Keratinocyte (primary cell): ENCODE results near the gene ELOVL6.

Source experiments
- EZH2 ChIP-seq: IDR thresholded peaks from one replicate; pipeline ENCODE4 v1.6.1; 2012; ENCODE audit warnings: inconsistent platforms, mild to moderate bottlenecking, low read length, moderate library complexity
- TF ChIP-seq, protein P1 (sequence below), 3 experiments: IDR thresholded peaks in 1 of 3; conservative IDR thresholded peaks in 1 of 3; optimal IDR thresholded peaks in 1 of 3; 2 replicates in 2 of 3; 3 replicates in 1 of 3; pipeline versions ENCODE3 to v1.5.1; 2011; ENCODE audit warnings: low read length in 3 of 3, mild to moderate bottlenecking in 3 of 3, moderate library complexity in 2 of 3, control low read depth in 1 of 3, inconsistent platforms in 1 of 3; ENCODE audit not compliant: insufficient read depth in 2 of 3; ENCODE audit errors: extremely low read depth in 1 of 3

DNA sequence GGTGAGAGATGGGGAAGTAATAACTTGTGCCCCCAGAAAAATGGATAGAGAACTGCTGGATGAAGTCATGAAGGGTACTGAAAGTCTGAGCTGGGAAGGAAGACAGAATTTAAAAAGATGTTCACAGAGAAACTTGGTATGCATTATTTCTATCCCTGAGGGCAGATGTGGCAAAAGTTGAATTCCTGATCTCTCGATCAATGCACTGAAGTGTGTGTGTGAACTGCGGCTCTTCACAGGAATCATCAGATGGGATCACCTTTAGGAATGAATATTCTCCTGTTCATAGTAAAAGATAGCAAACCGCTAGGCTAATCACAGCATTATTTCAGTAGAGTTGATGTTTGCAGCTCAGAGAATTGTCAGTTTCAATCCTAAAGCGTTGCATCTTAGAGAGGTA, 86.4 kb downstream of the ELOVL6 start:
- TF ChIP-seq, protein P1, sequence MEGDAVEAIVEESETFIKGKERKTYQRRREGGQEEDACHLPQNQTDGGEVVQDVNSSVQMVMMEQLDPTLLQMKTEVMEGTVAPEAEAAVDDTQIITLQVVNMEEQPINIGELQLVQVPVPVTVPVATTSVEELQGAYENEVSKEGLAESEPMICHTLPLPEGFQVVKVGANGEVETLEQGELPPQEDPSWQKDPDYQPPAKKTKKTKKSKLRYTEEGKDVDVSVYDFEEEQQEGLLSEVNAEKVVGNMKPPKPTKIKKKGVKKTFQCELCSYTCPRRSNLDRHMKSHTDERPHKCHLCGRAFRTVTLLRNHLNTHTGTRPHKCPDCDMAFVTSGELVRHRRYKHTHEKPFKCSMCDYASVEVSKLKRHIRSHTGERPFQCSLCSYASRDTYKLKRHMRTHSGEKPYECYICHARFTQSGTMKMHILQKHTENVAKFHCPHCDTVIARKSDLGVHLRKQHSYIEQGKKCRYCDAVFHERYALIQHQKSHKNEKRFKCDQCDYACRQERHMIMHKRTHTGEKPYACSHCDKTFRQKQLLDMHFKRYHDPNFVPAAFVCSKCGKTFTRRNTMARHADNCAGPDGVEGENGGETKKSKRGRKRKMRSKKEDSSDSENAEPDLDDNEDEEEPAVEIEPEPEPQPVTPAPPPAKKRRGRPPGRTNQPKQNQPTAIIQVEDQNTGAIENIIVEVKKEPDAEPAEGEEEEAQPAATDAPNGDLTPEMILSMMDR (optimal IDR thresholded peaks at IDR 0.05 in 1 of 3, IDR thresholded peaks at IDR 0.05 in 1 of 3, conservative IDR thresholded peaks at IDR 0.05 in 1 of 3; ENCODE audit: extremely low read depth in 1 of 3, insufficient read depth in 2 of 3, low read length in 3 of 3) = no peak
- TF ChIP-seq EZH2 = no peak
